Stimulated activated CD4-positive, alpha-beta T cell treated with anti-CD3 and anti-CD28 coated beads, Interleukin-2, amount 100 ng/mL, for 48 hours (primary cell): ENCODE measurements around the gene MYO1C.

Experiments
- DNase-seq, 2 donors: peaks; one replicate each; pipeline ENCODE4 v3.0.0-alpha.2; 2020

Gene MYO1C

GRCh38 chr17:1482680-1483079 is 9.8 kb downstream of the MYO1C start:
- no peak for DNase-seq

DNA sequence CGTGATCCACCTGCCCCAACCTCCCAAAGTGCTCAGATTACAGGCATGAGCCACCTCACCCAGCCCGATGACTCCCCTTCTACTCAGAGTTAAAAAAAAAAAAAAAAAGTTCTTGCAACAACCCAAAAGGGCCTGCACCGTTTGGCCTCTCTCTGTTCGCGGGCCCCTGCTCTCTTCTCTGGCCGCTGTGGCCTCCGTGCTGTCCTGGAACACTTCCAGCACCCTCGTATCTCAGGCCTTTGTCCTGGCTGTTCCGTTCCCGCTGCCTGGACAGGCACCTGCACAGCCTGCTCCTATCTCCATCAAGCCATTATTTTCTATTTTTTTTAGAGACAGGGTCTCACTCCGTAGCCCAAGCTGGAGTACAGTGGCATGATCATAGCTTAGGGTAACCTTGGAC is 10.8 kb downstream of the MYO1C start:
- no peak for DNase-seq

- DNase-seq = no peak
Measured at GRCh38 chr17:1480747-1481465, 11.6 kb downstream of the MYO1C start.

DNA sequence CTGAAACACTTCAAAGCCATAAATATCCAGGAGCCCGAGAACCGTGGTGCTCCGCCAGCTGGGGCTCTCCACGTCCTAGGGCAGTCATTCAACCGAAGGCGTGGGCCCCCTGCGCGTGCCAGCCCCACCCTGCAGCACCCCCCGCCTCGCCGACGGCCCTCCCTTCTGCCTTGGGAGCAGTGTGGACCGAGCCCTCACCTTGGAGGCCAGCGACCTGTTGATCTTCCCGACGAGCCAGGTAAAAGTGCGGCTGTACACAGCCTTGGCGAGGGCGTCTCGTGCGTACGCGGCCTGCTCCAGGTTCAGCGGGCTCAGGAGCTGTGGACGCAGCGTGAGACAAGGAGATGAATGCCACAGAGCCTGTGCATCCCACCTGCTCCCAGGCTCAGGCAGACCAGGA is 14.1 kb downstream of the MYO1C start:
- no peak for DNase-seq

- no peak for DNase-seq
Measured at GRCh38 chr17:1475321-1475854, 17.1 kb downstream of the MYO1C start.

DNA sequence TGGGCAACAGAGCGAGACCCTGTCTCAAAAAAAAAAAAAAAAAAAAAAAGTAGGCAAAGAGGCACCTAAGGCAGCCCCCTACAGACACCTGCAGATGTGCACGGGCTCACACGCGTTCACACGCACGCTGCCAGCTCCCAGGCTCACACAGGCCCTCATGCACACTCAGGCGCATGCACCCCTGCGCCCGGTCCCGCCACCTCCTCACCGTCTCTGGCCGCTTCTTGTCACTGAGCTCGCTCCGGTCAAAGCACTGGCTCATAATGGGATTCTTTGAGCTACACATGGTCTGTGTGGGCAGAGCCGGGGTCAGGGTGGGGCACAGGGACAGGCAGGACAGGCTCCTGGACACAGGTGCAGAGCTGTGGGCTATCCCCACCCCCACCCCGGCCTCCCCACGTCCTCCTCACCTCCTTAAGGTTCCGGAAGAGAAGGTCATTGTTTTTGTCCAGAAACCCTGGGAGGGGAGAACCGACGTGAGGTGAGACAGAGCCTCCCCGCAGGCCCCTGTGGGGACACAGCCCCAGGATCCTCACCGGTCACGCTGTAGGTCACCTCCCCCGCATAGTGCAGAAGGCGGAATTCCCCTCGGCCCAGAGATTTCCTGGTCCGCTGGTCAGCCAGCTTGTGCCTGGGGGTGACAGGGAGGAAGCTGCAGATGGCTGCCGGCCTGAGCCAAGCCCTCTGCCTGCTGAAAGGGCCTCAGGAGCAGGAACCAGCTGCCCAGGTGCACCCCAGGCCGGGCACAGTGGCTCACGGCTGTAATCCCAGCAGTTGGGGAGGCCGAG is 17.9 kb downstream of the MYO1C start:
- DNase-seq = no peak

- no peak for DNase-seq
Measured at GRCh38 chr17:1473841-1474240, 18.6 kb downstream of the MYO1C start.

- no peak for DNase-seq
Measured at GRCh38 chr17:1473170-1473569, 19.3 kb downstream of the MYO1C start.

GRCh38 chr17:1471911-1472821 is 20.3 kb downstream of the MYO1C start:
- no peak for DNase-seq

DNA sequence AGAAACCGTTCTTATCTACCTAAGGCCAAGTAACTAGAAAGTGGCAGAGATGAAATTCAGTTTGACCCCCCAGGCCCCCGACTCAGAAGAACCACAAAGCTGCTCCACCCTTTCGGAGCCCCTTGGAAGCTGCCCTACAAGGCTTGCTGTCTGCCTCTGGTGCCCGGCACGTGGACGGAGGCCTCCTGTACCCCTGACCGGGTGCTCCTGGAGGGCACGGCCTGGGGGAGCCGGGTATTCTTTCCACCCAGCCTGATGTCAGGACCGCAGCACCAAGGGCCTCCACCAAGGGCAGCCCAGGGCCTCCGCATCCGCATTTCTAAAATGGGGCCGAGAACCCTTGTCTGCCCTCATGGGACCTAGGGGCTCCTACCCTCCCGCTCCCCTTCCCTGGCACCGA is 21.0 kb downstream of the MYO1C start:
- DNase-seq = no peak

- DNase-seq = no peak
Measured at GRCh38 chr17:1470755-1471462, 21.6 kb downstream of the MYO1C start.

DNA sequence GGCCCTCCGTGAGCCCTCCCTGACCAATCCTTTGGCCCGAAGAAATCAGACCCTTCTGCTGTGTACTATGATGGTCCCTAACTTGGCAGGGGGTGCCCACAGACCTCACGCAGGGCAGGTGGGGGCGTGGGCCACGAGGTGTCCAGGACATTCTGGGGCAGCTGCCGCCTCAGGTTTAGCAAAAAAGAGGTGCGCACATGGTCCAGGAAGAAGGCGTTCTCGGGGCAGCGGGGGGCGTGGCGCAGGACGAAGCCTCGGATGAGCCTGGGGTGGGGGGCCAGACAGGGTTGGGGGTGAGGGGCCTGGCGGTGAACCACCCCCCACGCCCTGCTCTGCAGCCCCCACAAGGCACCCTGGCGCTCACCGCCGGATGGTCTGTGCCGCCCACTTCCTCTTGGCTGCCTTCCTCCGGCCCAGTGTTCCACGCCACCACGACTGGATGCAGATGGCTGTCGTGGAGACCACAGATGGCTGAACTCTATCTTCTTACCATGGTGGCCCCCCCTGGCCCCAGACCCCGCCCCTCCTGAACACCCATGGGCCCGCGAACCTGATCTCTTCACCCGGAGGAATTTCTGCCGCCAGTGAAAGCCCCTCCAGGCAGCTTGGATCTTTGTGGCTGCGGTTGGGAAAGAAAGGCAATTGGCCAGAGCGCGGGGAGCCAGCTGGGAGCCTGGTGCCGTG is 22.3 kb downstream of the MYO1C start:
- DNase-seq = no peak

GRCh38 chr17:1469231-1469852 is 23.1 kb downstream of the MYO1C start:
- DNase-seq = no peak

- DNase-seq = no peak
Measured at GRCh38 chr17:1467898-1468492, 24.5 kb downstream of the MYO1C start.

DNA sequence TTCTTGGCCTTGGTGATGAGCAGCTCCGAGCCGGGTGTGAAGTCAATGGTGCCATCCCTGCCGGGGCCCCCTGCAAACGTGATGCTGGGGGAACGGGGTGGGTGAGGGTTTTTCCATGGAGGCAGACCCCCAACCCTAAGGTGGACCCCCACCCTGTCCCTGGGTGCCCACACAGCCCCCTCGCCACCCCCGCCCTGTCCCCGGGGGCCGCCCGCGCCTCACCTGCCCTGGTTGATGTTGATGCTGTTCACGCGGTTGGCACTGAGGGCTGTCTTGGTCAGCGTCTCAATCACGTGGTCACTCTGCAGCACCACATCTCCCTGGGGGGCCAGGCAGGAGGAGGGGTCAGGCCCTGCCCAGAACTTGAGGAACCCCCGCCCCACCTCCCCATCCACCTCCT is 25.2 kb downstream of the MYO1C start:
- no peak for DNase-seq

DNA sequence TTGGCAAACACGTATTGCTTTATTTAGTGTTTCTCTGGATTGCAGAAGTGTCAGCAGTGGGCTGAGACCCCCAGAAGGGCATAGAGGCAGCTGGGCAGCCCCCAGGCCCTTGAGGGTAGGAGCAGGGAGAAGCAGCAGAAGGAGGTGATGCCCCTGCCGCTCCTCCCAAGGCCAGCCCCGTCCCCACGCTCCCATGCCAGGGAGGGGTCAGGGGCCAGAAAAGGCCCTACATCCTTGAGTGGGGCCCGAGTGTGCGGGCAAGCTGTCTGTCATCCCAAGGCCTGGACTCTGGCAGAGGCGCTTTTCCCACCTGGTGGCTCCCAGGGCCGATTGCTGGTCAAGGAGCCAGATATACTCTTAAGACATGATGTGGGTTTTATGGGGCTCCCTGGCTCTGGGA is 28.3 kb downstream of the MYO1C start:
- DNase-seq = no peak

DNA sequence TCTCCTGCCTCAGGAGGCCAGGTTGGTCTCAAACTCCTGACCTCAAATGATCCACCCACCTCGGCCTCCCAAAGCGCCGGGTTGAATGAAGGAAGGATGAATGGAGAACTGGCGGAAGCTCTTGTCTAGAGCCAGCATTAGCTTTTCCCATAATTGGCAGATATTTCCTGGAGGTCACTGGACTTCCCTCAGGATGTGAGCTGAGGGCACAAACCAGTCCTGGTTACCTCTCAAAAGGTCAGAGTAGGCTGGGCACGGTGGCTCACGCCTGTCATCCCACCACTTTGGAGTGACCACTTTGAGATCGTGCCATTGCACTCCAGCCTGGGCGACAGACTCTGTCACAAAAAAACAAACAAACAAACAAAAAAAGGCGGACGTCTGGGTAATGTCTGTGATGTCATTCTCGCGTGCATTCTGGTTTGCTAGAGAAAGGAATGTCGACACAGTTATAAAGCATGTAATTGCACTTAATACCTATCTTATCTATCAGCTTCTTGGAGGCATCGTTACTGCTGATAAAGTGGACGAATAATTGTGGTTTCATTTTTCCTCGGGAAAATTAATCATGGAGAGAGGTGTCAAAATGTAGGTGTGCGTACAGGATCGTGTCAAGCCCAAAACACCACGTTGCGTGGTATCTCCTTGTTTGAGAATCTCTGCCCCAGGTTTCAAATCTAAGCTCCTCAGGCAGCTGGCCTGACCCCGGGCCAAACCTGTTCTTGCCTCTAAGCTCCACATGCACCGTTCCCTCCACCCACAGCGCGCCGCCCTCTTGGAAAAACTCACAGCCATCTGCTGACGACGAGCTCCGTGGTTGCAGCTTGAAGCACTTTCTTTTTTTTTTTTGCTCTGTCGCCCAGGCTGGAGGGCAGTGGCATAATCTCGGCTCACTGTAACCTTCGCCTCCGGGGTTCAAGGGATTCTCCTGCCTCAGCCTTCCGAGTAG is 30.0 kb downstream of the MYO1C start:
- no peak for DNase-seq

DNA sequence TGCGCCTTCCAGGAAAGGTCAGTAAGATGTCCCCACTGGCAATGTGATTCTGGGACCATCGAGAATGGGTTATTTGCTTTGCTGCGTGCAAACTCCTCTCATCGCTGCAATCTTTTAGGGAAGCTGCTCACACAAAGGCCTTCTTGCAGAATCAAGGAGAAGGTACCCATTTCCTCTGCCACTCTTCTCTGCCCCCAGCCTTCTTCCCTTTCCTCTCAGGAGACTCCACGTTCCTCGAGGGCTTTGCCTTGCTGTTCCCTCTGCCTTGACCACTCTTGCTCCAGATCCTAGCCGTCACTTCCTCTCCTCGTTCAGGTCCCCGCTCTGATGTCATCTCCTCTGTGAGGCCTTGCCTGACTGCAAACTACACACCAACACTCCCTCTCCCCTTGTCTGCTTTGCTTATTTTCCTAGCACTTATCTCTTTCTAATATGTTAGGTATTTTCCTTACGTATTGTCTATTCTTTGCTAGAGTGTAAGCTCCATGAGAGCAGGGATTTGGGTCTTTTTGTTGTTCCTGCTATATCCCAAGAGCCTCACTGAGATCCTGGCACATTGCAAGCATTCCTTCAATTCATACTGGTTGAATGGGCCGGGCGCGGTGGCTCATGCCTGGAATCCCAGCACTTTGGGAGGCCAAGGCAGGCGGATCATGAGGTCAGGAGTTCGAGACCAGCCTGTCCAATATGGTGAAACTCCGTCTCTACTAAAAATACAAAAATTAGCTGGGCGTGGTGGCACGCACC is 31.1 kb downstream of the MYO1C start:
- DNase-seq = no peak

DNA sequence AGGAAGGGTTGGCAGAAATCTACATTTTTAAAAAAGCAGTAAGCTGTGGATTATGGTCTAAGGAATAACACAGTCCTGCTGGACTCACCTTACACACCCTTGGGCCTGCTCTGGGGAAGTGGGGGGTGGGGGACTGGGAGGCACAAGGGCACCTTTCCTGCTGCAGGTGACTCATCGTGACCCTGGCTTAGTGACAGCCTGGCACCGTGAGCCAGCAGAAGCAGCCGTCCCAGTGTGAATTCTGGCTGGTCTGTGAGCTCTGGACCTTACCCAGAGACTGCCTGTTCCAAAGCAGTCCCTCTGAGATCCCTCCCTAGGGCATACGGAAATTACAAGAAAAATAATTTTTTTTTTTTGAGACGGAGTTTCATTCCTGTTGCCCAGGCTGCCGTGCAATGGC is 32.3 kb downstream of the MYO1C start:
- DNase-seq = no peak
